HG03442 (cell line): ENCODE data around the gene UQCRC1.

ENCODE experiments used
- ATAC-seq: cut with Tn5 transposase; IDR thresholded peaks from one replicate; pipeline ENCODE4 v1.9.1; 2021; ENCODE audit warnings: mild to moderate bottlenecking, moderate library complexity; ENCODE audit not compliant: unreplicated experiment

The UQCRC1 gene

GRCh38 chr3:48599509-48600285 lies 9.7 kb downstream of the UQCRC1 start:
- ATAC-seq, result no peak

DNA sequence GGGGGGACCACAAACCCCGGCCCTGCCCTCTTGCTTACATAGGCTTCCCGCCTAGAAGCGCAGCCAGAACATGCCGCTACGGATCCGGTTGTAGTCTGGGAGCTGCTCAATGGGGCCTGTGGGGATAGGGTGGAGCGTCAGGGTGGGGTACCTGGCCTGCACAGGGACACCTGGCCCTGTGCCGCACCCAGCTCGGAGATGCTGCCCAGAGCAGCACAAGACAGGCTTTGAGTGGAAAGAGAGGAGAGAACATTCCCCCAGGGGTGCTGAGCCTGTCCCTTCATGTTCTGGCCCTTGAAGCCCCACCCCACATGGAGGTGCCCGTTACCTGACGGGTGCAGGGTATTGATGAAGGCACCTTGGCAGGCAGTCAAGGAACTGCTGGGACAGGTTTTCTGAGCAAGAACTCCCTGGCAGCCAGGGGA lies 10.4 kb downstream of the UQCRC1 start:
- no peak for ATAC-seq

DNA sequence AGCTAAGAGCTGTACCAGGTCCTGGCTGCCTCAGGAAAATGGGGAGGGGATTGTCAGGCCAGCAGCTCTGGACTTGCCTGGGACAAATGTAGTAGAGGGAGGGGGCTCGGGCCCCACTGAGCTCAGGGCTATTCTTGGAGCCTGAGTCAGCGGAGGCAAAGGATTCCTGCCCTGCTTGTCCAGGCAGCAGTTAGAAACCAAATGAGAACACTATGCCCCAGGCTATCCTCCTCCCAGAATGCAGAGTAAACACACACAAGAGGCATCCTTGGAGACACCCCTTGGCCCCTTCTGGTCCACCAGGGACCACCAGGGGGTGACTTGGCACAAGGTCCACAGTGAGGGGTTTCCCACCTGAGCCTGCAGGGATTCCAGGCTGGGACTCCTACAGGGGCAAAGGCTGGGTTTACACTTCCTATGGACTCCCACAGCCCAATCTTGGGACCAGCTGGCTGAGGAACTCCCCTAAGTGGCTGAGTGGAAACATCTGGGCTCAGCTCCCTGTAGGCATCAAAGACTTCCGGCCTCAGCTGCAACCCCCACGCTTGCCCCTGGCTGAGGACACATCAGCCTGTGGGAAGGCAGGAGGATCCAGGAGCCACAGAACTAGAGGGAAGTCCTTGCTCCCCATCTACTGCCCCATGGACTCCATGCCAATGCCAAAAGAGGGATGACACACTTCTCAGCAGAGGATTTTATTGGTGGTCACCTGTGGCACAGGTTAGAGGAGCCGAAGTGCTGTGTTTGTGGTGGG lies 10.9 kb downstream of the UQCRC1 start:
- ATAC-seq, result no peak

DNA sequence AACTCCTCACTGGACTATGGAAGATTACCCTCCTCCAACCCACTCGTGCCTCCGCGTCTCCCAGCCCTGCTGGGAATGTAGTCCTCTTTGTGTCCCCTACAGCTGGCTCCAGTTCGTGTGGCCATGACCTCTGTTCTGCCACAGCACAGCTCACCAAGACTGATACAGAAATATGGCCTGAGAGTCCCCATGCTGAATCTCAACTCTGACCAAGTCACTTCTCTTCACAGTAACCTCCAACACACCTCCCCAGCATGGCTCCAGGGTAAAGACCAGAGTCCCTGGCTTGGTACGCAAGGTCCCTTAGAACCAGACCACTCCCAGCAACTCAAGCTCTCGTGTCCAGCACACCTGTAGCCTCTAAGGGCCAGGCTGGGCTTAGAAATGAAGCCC lies 12.0 kb downstream of the UQCRC1 start:
- no peak for ATAC-seq

DNA sequence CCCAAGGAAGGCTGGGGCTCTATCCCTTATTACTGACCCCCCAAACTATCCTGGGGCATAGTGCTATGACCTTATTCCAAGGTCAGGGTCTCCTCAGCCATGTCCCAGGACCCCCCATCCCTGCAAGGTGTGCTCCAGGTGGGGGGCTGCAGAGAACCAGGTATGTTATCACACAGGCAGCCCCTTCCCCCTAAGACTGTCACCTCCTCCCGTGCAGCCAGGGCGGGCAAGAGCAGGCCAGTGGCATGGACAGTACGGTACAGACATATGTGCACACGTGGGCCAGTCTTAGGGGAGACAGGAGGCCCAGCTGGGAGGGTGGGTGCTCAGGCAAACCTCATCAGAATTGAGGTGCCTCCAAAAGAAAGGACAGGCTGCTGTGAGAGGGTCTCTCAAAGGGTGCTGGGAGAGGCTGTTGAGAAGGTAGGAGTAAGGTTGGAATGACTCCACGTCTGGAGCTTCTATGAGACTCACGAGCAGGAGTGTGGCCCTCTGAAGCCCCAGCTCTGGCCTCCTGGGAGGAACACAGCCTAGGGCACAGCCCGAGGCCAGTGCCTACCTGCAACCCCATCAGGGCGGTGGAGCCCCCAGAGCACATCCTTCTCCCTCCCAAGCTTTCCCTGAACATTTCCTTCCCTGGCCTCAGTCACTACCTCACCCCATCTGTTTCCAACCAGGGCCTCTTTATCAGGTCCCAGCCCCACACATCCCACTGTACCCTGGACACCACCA lies 12.6 kb downstream of the UQCRC1 start:
- ATAC-seq, result no peak

- no peak for ATAC-seq
These were observed 13.3 kb downstream of the UQCRC1 start for GRCh38 chr3:48596157-48596556.

GRCh38 chr3:48595526-48596121 lies 13.8 kb downstream of the UQCRC1 start:
- ATAC-seq, result no peak

DNA sequence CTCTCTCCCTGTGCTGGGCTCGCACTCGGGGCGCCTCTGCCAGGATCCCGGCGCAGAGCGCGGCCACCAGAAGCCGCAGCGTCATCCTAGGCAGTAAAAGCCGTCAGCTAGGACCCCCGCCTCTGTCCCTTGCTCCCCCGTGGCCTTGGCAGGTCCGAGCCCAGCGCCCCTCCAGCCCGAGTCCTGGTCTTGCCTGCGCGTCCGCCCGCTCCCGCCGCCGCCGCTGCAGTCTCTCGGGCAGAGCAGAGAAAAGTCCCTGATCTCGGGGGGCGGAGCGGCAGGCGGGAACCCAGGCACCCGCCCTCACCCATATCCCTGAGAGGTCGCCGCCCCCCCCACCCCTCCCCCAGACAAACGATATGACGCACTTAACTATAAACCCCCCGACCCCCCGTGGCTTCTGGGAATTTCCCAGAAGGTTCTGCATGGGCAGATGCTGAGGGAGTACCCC lies 14.3 kb downstream of the UQCRC1 start, which contains the start of gene COL7A1:
TSS of gene COL7A1 (minus strand) at position 255 of the 451 bp plus-strand sequence. CDS start at position 85, 170 bp downstream.
- no peak for ATAC-seq

GRCh38 chr3:48594417-48595049 lies 14.9 kb downstream of the UQCRC1 start:
- ATAC-seq, result no peak

DNA sequence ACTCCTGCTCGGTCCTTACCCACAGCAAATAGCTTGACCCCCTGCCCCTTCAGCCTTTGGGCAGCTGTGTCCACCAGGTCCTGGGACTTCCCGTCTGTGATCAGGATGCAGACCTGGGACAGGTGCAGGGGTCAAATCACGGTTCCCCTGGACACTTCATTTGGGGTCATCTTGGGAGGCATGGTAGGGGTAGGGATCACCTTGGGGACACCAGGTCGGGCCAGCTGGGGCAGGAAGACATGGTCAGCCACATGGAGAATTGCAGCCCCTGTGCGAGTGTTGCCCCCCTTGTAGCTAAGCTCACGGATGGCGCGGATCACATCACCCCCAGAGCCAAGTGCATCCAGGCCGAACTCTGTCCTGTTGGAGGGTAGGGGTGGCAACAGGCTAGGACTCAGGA lies 16.1 kb downstream of the UQCRC1 start:
- no peak for ATAC-seq

GRCh38 chr3:48592519-48593087 lies 16.8 kb downstream of the UQCRC1 start:
- no peak for ATAC-seq

GRCh38 chr3:48591886-48592518 lies 17.4 kb downstream of the UQCRC1 start:
- ATAC-seq, result no peak

- ATAC-seq, result no peak
These were observed 18.0 kb downstream of the UQCRC1 start for GRCh38 chr3:48591436-48591835.

DNA sequence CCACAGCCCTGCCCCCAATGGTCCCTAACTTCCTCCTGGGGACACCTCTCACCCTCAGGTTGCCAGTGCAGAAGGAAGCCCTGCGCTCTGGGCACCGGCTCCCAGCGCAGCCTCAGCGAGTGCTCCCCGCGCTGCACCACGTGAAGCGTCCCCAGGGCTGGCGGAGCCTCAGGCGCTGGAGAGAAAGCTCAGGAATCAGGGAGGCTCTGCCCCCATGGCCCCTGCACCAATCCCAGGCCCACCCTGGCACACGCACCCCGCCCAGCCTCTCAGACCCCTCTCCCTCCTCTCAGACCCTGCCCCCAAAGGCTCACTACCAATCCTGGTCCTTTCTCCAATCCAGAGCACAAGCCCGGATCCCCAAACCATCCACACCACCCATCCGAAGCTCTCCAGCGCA lies 21.2 kb downstream of the UQCRC1 start:
- ATAC-seq, result no peak

DNA sequence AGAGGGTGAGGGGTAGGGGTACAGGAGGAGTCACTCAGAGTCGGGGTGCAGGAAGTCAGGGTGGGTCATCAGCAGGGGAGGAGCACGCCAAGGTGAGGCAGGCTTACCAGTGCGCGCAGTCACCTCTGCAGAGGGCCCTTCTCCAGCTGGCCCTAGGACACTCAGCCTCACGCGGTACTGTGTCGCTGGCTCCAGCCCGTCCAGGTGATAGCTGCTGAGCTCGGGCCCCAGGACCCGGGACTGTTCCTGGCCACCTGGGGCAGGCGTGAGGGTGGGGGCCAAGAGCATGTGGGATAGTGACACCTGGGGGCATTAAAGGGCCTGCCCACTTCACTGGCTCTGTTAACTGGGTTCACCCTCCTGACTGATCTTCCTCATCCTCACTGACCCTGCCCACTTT lies 21.8 kb downstream of the UQCRC1 start:
- no peak for ATAC-seq

DNA sequence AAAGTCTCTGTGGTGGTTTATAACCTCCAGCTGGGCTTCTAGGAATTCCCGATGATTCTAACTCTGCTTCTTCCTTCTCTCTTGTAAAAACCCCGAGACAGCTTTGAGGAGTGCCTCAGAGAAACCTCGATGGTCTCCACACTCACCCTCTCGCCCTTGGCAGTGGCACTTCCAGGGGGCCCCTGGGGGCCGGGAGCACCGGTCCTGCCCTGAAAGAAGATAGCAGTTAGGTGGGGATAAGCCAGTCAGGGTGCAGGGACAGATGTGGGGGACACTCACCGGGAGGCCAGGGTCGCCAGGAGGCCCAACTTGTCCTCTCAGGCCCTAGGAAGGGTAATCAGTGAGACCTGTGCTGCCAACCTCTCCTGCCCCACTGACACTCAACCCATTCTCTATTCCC lies 24.0 kb downstream of the UQCRC1 start:
- ATAC-seq, result no peak

- ATAC-seq, result no peak
These were observed 24.6 kb downstream of the UQCRC1 start for GRCh38 chr3:48584836-48585235.

DNA sequence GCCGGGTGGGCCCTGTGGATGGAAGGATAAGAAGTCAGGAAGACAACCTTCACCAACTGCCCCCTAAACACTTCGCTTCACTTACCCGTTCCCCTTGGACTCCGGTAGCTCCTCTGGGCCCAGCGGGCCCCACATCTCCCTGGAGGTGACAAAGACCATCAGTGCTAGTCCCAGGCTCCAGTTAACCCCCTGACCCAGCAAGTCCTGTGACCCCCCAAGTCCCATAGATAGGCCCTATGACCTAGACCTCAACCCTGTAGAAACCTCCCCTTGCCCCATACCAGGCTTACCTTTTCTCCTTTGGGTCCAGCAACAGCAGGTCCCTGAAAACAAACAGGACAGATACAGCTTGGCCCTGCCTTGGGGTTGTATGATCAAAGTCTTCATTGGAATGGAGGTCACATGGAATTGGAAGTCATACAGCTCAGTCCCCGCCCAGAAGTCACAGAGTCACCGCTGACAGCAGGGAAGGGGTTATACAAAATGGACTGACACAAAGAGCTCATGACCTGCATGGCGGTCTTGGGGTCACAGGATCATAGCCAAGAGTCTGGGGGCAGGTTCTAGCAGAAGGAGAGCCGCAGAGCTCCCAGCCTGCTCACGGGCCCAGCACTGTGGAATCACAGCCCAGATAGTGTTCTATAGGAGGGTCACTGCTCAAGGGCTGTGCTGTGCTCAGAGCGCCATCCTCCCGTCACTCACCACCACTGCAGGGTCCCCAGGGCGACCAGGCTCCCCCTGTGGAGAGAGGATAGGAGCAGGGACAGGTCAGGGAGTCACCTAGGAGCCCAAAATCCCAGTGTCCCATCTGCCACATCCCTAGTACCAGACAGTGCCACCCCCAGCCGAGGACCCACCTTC lies 27.6 kb downstream of the UQCRC1 start:
- no peak for ATAC-seq

- ATAC-seq, result no peak
These were observed 32.8 kb downstream of the UQCRC1 start for GRCh38 chr3:48576647-48577046.
